Ammon's horn (tissue), 1 donor: ENCODE measurements around the gene GARIN5B.

Experiments
- DNase-seq: peaks from one replicate; pipeline ENCODE4 v3.0.0-alpha.2; 2016; ENCODE audit warnings: low spot score

Gene GARIN5B

GRCh38 chr19:55322204-55322885 lies 40.7 kb downstream of the GARIN5B start:
- DNase-seq: no peak

- DNase-seq: no peak
Measured at GRCh38 chr19:55321466-55322137, 41.5 kb downstream of the GARIN5B start.

- no peak for DNase-seq
Measured at GRCh38 chr19:55320844-55321419, 42.1 kb downstream of the GARIN5B start.

- peak; percentile 30 for DNase-seq
Measured at GRCh38 chr19:55319785-55320184, 43.3 kb downstream of the GARIN5B start.

GRCh38 chr19:55316646-55317045 lies 46.4 kb downstream of the GARIN5B start:
- no peak for DNase-seq

- no peak for DNase-seq
Measured at GRCh38 chr19:55315956-55316525, 47.0 kb downstream of the GARIN5B start.

GRCh38 chr19:55314396-55314795 lies 48.7 kb downstream of the GARIN5B start:
- DNase-seq: no peak

- no peak for DNase-seq
Measured at GRCh38 chr19:55312621-55313512, 50.2 kb downstream of the GARIN5B start.

- no peak for DNase-seq
Measured at GRCh38 chr19:55311797-55312196, 51.3 kb downstream of the GARIN5B start.

- no peak for DNase-seq
Measured at GRCh38 chr19:55311397-55311796, 51.7 kb downstream of the GARIN5B start.

- DNase-seq: no peak
Measured at GRCh38 chr19:55310498-55310897, 52.6 kb downstream of the GARIN5B start.

GRCh38 chr19:55309448-55309847 lies 53.6 kb downstream of the GARIN5B start:
- no peak for DNase-seq

- DNase-seq: no peak
Measured at GRCh38 chr19:55308281-55308680, 54.8 kb downstream of the GARIN5B start.

GRCh38 chr19:55306712-55307111 lies 56.3 kb downstream of the GARIN5B start:
- no peak for DNase-seq

- DNase-seq: no peak
Measured at GRCh38 chr19:55305983-55306562, 57.0 kb downstream of the GARIN5B start.

- DNase-seq: peak; percentile 33
Measured at GRCh38 chr19:55305491-55305890, 57.6 kb downstream of the GARIN5B start.

GRCh38 chr19:55304980-55305379 lies 58.1 kb downstream of the GARIN5B start:
- no peak for DNase-seq
